PC-9 (cell line): ENCODE data around the gene TMEM120A.

Experiments used
- CTCF ChIP-seq: fragments of 200-600 bp; sonication (generic); conservative IDR thresholded peaks from 2 replicates; pipeline ENCODE4 v1.6.1; 2017; ENCODE audit warnings: mixed run types, antibody characterized with exemption, mild to moderate bottlenecking, moderate library complexity
- EZH2 ChIP-seq: fragments of 200-600 bp; sonication (generic); IDR thresholded peaks from 2 replicates; pipeline ENCODE4 v1.8.0; 2017; ENCODE audit warnings: antibody characterized with exemption, low read depth

DNA sequence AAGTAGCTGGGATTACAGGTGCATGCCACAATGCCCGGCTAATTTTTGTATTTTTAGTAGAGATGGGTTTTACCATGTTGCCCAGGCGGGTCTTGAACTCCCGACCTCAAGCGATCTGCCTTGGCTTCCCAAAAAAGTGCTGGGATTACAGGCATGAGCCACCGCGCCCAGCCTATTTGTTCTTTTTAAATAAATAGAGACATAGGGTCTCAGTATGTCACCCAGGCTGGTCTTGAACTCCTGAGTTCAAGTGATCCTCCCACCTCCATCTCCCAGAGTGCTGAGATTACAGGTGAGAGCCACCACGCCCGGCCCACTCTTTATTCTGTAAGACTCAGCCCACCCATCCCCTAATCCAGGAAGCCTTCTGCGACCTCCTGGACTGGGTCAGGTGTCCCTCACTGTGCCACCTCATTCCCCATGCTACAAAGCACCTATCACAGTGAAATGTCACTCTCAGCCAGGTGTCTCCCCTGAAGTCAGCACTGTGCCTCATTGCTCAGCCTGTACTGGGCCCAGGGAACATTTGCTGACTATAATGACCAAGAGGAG is 2.8 kb downstream of the TMEM120A start:
- TF ChIP-seq CTCF (no peak), EZH2 (no peak)
